ENCODE measurements around the gene PLCL1.

DNA sequence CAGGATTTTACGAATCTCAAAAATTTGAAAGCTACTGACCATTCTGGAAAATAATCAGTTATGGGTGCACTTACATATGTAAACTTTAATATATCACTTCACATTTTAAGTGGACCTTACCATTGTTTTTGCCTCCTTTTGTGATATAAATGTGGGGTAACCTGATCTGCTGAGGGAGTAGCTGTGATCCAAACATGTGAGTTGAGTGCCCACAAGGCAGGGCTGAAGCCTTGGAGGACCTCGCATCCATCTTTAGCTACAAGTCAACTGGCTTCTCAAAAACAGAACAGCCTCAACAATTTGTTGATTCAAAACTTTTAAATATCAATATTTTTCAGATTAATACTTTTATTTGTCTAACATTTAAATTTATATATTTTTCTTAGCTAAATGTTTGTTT lies 178.2 kb downstream of the PLCL1 start:
- no peak for TF ChIP-seq CTCF (conservative IDR thresholded peaks at IDR 0.05 in 1 of 2, IDR thresholded peaks at IDR 0.05 in 1 of 2; ENCODE audit: extremely low read depth in 1 of 2, insufficient read depth in 1 of 2, low read depth in 1 of 2, low read length in 2 of 2)
- no peak for TF ChIP-seq EZH2 (IDR thresholded peaks at IDR 0.05; ENCODE audit: borderline replicate concordance, low read length)
